Astrocyte (in vitro differentiated cells and primary cell): ENCODE data around the gene CNOT1. TPM values are rescaled to one million over a fixed set of nuclear protein-coding genes. Genes with fewer than 3 reads are reported as not detected.

ENCODE experiments used
- DNase-seq: peaks from one replicate; pipeline ENCODE4 v3.0.0-alpha.2; 2010; ENCODE audit warnings: low read depth
- FAIRE-seq: peaks from 2 replicates; lab custom pipeline; 2011; peaks lifted over from hg19 to GRCh38; lab: Jason Lieb, UNC
- H2AFZ ChIP-seq: 2 replicates; pipeline ENCODE4 v1.6.0; 2012; ENCODE audit warnings: low read depth, low read length, inconsistent platforms
- H3K27ac ChIP-seq: 2 replicates; pipeline ENCODE4 v1.5.1; 2011; ENCODE audit warnings: low read depth, low read length, inconsistent platforms
- H3K27me3 ChIP-seq: 2 replicates; pipeline ENCODE4 v1.6.0; 2011; ENCODE audit warnings: low read length, inconsistent platforms; ENCODE audit not compliant: insufficient read depth
- H3K36me3 ChIP-seq: 2 replicates; pipeline ENCODE4 v1.5.1; 2011; ENCODE audit warnings: low read length, inconsistent platforms; ENCODE audit not compliant: insufficient read depth
- H3K4me1 ChIP-seq: 2 replicates; pipeline ENCODE4 v1.5.1; 2011; ENCODE audit warnings: low read length, inconsistent platforms; ENCODE audit not compliant: insufficient read depth
- H3K4me2 ChIP-seq: 2 replicates; pipeline ENCODE4 v1.6.0; 2012; ENCODE audit warnings: low read length, inconsistent platforms
- H3K4me3 ChIP-seq: 2 replicates; pipeline ENCODE4 v1.5.1; 2011; ENCODE audit warnings: low read depth, mild to moderate bottlenecking, low read length, inconsistent platforms; ENCODE audit not compliant: insufficient read depth
- H3K79me2 ChIP-seq: 2 replicates; pipeline ENCODE4 v1.6.0; 2012; ENCODE audit warnings: mild to moderate bottlenecking, low read length, inconsistent platforms; ENCODE audit not compliant: insufficient read depth
- H3K9ac ChIP-seq: 2 replicates; pipeline ENCODE4 v1.6.0; 2012; ENCODE audit warnings: mild to moderate bottlenecking, low read length, inconsistent platforms
- H3K9me3 ChIP-seq: 2 replicates; pipeline ENCODE4 v1.5.1; 2012; ENCODE audit warnings: low read depth, mild to moderate bottlenecking, low read length, inconsistent platforms; ENCODE audit not compliant: insufficient read depth
- H4K20me1 ChIP-seq: 2 replicates; pipeline ENCODE4 v1.6.0; 2012; ENCODE audit warnings: low read length, inconsistent platforms; ENCODE audit not compliant: insufficient read depth
- H3K27ac Mint-ChIP-seq: one replicate; pipeline ENCODE4 v1.8.0; 2021; ENCODE audit warnings: mild to moderate bottlenecking, mixed read lengths; ENCODE audit not compliant: unreplicated experiment
- H3K27me3 Mint-ChIP-seq: one replicate; pipeline ENCODE4 v1.8.0; 2021; ENCODE audit warnings: low read depth, mixed read lengths; ENCODE audit not compliant: unreplicated experiment
- H3K36me3 Mint-ChIP-seq: one replicate; pipeline ENCODE4 v1.8.0; 2021; ENCODE audit warnings: low read depth, mixed read lengths; ENCODE audit not compliant: unreplicated experiment
- H3K4me1 Mint-ChIP-seq: one replicate; pipeline ENCODE4 v1.8.0; 2021; ENCODE audit warnings: low read depth, mixed read lengths; ENCODE audit not compliant: unreplicated experiment
- H3K4me3 Mint-ChIP-seq: one replicate; pipeline ENCODE4 v1.8.0; 2021; ENCODE audit warnings: mild to moderate bottlenecking, moderate library complexity, mixed read lengths; ENCODE audit not compliant: unreplicated experiment
- H3K9me3 Mint-ChIP-seq: one replicate; pipeline ENCODE4 v1.8.0; 2021; ENCODE audit warnings: mild to moderate bottlenecking, mixed read lengths; ENCODE audit not compliant: unreplicated experiment
- CTCF ChIP-seq: IDR thresholded peaks from 2 replicates; pipeline ENCODE4 v1.5.1; 2011; ENCODE audit warnings: low read depth, mild to moderate bottlenecking, inconsistent platforms, low read length, moderate library complexity; ENCODE audit not compliant: insufficient read depth
- EZH2 ChIP-seq: IDR thresholded peaks from 2 replicates; pipeline ENCODE4 v1.6.1; 2012; ENCODE audit warnings: mild to moderate bottlenecking, low read length, inconsistent platforms; ENCODE audit not compliant: insufficient read depth
- total RNA-seq: library from RNA; stranded (reverse); gene quantifications from 2 replicates; pipeline ENCODE4 v1.2.1, GENCODE V29; 2021

The CNOT1 gene
- total RNA-seq, 1 donor from 2014 or later = 212 TPM

DNA sequence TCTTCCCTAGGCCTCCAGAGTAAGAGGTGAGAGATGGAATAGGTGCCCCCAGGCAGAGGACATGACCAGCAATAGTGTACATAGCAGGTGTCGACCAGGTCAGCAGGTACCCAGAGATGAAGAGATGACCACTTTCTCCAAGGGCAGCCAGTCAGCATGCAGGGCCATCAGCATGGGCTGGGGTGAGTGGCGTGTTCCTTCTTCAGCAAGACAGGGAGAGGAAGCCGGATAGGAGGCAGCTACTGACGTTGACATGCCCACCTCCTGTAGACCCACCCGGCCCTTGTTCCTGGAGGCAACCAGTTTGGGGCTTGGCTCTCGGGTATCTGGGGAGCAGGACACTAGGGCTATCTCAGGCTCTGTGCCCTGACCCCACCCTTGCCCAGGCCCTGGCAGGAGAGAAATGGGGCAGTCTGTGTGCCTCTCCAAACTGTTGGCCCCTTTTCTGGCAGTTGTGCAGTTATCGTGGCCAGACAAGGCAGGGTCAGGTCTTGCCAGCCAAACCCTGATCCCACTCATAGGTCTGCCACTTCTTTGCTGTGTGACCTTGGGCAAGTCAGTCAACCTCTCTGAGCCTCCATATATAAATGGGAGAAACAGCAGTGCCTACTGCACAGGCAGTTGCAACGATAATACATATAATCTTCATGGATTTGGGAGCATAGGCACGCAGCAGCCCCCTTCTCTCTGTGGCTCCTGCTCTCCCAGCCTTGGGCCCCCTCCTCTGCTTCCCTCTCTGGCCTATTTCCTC, 131.1 kb downstream of the CNOT1 start:
- DNase-seq (no peak), FAIRE-seq (no peak)
- H3K27me3 ChIP-seq = no peaks in the 10 kb centered on the region
- no peaks in the 10 kb centered on the region for H3K9me3 ChIP-seq
- H3K27me3 Mint-ChIP-seq = peaks cover 7% of the 10 kb centered on the region
- H3K27ac ChIP-seq = no peak overlapping the region
- no peak overlapping the region for H3K4me3 Mint-ChIP-seq
- H4K20me1 ChIP-seq = peaks cover 17% of the 10 kb centered on the region
- H2AFZ ChIP-seq = no peak overlapping the region
- no peak overlapping the region for H3K4me2 ChIP-seq
- H3K4me1 ChIP-seq = peaks cover 27% of the 10 kb centered on the region
- peaks cover 9% of the 10 kb centered on the region for H3K79me2 ChIP-seq
- H3K36me3 Mint-ChIP-seq = peaks cover 2% of the 10 kb centered on the region
- TF ChIP-seq CTCF = no peak
- TF ChIP-seq EZH2 = no peak
- no peak overlapping the region for H3K27ac Mint-ChIP-seq
- H3K36me3 ChIP-seq = no peaks in the 10 kb centered on the region
- H3K4me3 ChIP-seq = no peak overlapping the region
- no peaks in the 10 kb centered on the region for H3K9me3 Mint-ChIP-seq
- peaks cover 1% of the 10 kb centered on the region for H3K4me1 Mint-ChIP-seq
- H3K9ac ChIP-seq = no peak overlapping the region

DNA sequence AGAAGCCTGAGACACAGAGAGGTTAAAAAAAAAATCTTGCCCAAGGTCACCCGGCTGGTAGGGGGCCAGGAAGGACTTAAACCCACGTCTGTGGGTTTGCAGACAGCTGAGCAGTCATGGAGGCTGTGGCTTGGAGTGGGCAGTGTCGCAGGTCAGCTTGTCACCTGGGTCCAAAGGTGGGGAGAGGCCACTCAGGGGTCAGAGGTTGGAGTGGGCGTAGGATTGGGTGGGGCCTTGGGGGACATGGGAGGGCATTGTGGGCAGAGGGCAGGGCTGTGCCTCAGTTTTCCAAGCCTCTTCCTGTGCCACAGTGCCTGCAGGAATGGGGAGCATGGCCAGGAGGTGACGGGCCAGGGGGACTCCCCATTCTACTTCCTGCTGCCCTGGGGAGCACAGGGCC, 131.7 kb downstream of the CNOT1 start:
- no peak overlapping the region for H3K4me2 ChIP-seq
- peaks cover 2% of the 10 kb centered on the region for H3K36me3 Mint-ChIP-seq
- H3K9me3 Mint-ChIP-seq = no peaks in the 10 kb centered on the region
- H3K4me1 Mint-ChIP-seq = peaks cover 3% of the 10 kb centered on the region
- H3K9ac ChIP-seq = no peak overlapping the region
- H4K20me1 ChIP-seq = peaks cover 16% of the 10 kb centered on the region
- no peak overlapping the region for H2AFZ ChIP-seq
- H3K4me3 Mint-ChIP-seq = no peak overlapping the region
- DNase-seq (no peak), FAIRE-seq (no peak)
- H3K36me3 ChIP-seq = no peaks in the 10 kb centered on the region
- no peak for TF ChIP-seq EZH2
- TF ChIP-seq CTCF = no peak
- no peak overlapping the region for H3K27ac Mint-ChIP-seq
- no peak overlapping the region for H3K27ac ChIP-seq
- no peaks in the 10 kb centered on the region for H3K27me3 ChIP-seq
- H3K9me3 ChIP-seq = no peaks in the 10 kb centered on the region
- peaks cover 27% of the 10 kb centered on the region for H3K4me1 ChIP-seq
- H3K4me3 ChIP-seq = no peak overlapping the region
- H3K79me2 ChIP-seq = peaks cover 9% of the 10 kb centered on the region
- peaks cover 4% of the 10 kb centered on the region for H3K27me3 Mint-ChIP-seq

DNA sequence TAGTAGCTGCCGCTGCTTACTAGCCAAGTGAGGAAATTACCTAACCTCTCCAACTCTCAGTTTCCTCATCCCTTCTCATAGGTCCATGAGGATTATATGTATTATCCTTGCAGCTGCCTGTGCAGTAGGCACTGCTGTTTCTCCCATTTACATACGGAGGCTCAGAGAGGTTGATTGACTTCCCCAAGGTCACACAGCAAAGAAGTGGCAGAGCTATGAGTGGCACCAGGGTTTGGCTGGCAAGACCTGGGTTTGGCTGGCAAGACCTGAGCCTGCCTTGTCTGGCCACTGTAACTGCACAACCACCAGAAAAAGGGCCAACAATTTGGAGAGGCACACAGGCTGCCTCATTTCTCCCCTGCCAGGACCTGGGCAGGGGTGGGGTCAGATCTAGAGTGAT, 132.2 kb downstream of the CNOT1 start:
- H3K9me3 ChIP-seq = no peaks in the 10 kb centered on the region
- Mint-ChIP-seq H3K36me3 (no peaks in the 10 kb centered on the region), H3K4me3 (no peak overlapping the region), H3K27me3 (peaks cover 1% of the 10 kb centered on the region), H3K9me3 (no peaks in the 10 kb centered on the region), H3K27ac (no peak overlapping the region), H3K4me1 (peaks cover 3% of the 10 kb centered on the region)
- FAIRE-seq = no peak
- H3K27ac ChIP-seq = no peak overlapping the region
- H3K4me3 ChIP-seq = no peak overlapping the region
- H3K36me3 ChIP-seq = no peaks in the 10 kb centered on the region
- peaks cover 27% of the 10 kb centered on the region for H3K4me1 ChIP-seq
- DNase-seq = no peak
- peaks cover 9% of the 10 kb centered on the region for H3K79me2 ChIP-seq
- H2AFZ ChIP-seq = no peak overlapping the region
- H3K9ac ChIP-seq = no peak overlapping the region
- TF ChIP-seq CTCF (no peak), EZH2 (no peak)
- H4K20me1 ChIP-seq = peaks cover 11% of the 10 kb centered on the region
- H3K4me2 ChIP-seq = no peak overlapping the region
- H3K27me3 ChIP-seq = no peaks in the 10 kb centered on the region
